NB4 (cell line): ENCODE measurements around the gene STRN4.

Source experiments
- CTCF ChIP-seq: IDR thresholded peaks from one replicate; pipeline ENCODE4 v1.5.1; 2012; ENCODE audit warnings: low read depth, low read length
- POLR2A ChIP-seq: IDR thresholded peaks from 2 replicates; pipeline ENCODE4 v1.6.1; 2011; ENCODE audit warnings: mild to moderate bottlenecking; ENCODE audit not compliant: insufficient read length; ENCODE audit errors: extremely low read depth
- TF ChIP-seq, protein P1 (sequence below): IDR thresholded peaks from 2 replicates; pipeline ENCODE4 v1.6.1; 2011; ENCODE audit warnings: low read depth, low read length

- TF ChIP-seq CTCF, result no peak
- TF ChIP-seq POLR2A, result no peak
- TF ChIP-seq, protein P1, sequence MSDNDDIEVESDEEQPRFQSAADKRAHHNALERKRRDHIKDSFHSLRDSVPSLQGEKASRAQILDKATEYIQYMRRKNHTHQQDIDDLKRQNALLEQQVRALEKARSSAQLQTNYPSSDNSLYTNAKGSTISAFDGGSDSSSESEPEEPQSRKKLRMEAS, result no peak
Observed at GRCh38 chr19:46733690-46734292, 12.5 kb downstream of the STRN4 start.
